Right forelimb (tissue), 1 donor: Measurements from ENCODE around the gene RIN3.

ENCODE experiments used
- DNase-seq: peaks from one replicate; pipeline ENCODE4 v3.0.0-alpha.2; 2018

Gene RIN3, protein sequence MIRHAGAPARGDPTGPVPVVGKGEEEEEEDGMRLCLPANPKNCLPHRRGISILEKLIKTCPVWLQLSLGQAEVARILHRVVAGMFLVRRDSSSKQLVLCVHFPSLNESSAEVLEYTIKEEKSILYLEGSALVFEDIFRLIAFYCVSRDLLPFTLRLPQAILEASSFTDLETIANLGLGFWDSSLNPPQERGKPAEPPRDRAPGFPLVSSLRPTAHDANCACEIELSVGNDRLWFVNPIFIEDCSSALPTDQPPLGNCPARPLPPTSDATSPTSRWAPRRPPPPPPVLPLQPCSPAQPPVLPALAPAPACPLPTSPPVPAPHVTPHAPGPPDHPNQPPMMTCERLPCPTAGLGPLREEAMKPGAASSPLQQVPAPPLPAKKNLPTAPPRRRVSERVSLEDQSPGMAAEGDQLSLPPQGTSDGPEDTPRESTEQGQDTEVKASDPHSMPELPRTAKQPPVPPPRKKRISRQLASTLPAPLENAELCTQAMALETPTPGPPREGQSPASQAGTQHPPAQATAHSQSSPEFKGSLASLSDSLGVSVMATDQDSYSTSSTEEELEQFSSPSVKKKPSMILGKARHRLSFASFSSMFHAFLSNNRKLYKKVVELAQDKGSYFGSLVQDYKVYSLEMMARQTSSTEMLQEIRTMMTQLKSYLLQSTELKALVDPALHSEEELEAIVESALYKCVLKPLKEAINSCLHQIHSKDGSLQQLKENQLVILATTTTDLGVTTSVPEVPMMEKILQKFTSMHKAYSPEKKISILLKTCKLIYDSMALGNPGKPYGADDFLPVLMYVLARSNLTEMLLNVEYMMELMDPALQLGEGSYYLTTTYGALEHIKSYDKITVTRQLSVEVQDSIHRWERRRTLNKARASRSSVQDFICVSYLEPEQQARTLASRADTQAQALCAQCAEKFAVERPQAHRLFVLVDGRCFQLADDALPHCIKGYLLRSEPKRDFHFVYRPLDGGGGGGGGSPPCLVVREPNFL

GRCh38 chr14:92513204-92513965 lies at the start of gene RIN3:
RIN3 (plus strand) TSS chr14:92513781; CDS start chr14:92513933, 152 bp downstream.
- peak; percentile 83 for DNase-seq

DNA sequence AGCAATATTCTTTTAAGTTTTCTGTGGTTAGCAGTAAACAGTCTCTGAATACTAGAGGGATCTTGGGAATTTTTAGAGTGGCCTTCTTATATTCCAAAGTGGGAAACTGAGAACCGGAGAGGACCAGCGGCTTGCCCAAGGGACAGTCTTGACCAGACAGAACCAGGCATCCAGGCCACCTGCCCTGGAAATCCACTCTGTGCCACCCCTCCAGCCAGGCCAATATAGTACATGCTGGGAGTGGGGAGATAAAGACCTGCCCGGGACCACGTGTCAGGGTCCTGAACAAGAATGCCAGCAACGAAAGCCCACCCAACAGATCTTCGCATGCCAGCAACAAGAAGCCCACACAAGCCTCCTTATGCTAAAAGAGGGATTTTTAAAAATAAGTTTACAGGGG lies 49.4 kb upstream of the RIN3 start:
- no peak for DNase-seq

GRCh38 chr14:92464716-92465115 lies 48.9 kb upstream of the RIN3 start:
- peak; percentile 13 for DNase-seq

- no peak for DNase-seq
Observed at GRCh38 chr14:92465353-92466055, 48.1 kb upstream of the RIN3 start.

DNA sequence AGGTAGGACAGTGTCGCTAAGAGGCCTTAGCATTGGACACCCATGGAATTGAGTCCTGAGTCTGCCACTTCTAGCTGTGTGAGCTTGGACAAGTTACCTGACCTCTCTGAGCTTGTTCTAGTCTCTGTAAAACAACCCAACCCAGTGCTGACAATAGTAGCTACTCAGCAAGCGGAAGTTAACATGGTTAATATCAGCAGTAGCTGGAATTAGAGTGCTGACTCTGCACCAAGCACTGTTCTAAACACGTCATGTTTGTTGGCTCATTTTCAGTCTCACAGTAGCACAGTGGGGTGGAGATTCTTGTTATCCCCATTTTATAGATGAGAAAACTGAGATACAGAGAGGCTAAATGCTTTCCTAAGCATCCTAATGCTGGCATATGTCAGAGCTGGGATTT lies 47.5 kb upstream of the RIN3 start:
- DNase-seq: no peak

- no peak for DNase-seq
Observed at GRCh38 chr14:92469515-92469914, 44.1 kb upstream of the RIN3 start.

DNA sequence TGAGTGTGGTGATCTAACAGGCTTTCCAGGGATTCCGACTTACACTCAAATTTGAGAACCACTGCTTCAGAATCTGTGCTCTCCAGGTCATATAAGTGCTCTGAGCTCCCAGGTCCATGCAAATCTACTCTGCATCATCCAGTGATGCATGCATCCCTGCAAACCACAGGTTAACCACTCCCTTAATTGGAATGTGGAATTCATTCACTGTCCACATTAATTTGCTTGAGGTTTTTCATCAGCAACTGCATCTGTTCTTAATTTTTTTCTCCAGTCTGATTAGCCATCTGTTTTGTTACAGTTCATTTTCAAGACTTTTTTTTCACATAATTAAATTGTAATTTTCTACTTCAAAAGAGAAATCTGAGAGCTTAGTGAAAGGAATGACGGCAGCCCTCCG lies 43.4 kb upstream of the RIN3 start:
- DNase-seq: no peak

DNA sequence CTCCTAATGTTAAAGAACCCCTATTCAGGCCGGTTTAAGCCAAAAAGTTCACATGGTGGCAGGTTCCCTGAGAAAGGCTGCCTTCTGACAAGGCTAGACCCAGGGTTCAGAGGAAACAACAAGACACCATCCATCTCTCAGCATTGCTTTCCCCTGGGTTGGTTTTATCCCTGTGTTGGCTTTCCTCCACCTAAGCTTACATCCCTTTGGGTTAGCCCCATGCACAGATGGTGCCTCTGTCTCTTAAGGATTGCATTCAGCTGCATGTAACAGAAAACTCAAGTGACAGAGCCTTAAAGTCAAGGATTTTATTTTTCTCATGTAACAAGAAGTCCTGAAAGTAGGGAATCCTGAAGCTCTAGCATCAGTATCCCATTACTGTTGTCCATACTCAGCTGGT lies 42.8 kb upstream of the RIN3 start:
- DNase-seq: peak; percentile 34

DNA sequence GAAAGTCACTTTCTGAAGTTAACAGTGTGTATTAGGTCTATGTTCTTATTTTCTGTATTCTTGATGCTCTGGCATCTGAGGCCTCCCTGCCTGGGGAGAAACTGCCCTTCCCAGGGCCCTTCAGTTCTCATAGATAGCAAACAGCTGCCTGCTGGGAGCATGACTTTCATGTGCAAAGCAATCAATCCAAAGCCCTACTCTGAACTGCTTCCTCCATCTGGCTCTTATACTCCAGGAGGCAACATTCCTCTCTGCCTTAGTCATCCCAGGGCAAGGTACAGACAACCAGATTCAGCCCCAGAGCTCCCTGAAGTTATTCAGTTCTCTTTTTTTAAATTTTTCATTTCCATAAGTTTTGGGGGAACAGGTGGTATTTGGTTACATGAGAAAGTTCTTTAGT lies 41.7 kb upstream of the RIN3 start:
- DNase-seq: peak; percentile 31

- DNase-seq: peak; percentile 16
Observed at GRCh38 chr14:92472860-92473259, 40.7 kb upstream of the RIN3 start.

DNA sequence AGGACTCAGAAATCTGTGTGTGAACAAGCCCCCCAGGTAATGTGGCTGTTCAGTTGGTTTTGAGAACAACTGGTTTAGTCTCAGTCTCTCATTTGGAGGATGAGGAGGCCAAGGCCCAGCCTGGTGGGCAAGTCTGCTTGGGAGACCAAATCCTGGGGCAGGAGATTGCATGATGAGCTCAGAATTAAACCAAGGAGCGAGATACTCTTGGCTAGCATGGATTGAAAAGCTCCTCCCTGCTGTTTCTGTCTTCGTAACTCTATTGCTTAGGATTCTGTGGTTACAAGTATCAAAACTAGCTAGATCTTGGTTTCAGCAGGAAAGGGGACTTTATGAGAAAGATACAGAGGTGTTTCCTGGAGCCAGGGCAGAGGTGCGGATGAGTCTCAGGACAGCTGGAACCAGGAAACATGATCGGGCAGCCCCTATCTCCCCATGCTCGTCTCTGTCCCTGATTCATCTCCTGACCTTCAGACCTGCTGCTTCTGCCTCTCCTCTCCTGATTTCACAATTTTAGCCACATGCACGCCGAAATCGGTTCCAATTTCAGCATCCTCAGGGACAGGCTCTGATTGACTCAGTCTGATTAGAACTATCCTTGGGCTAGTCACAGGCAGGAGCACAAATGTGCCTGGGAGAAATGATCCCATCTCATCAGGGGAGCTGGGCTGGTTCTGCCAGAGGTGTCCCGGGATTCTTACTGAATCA lies 40.2 kb upstream of the RIN3 start:
- DNase-seq: peak; percentile 28

- DNase-seq: peak; percentile 25
Observed at GRCh38 chr14:92473969-92474535, 39.5 kb upstream of the RIN3 start.

- DNase-seq: peak; percentile 30
Observed at GRCh38 chr14:92475037-92475436, 38.5 kb upstream of the RIN3 start.

DNA sequence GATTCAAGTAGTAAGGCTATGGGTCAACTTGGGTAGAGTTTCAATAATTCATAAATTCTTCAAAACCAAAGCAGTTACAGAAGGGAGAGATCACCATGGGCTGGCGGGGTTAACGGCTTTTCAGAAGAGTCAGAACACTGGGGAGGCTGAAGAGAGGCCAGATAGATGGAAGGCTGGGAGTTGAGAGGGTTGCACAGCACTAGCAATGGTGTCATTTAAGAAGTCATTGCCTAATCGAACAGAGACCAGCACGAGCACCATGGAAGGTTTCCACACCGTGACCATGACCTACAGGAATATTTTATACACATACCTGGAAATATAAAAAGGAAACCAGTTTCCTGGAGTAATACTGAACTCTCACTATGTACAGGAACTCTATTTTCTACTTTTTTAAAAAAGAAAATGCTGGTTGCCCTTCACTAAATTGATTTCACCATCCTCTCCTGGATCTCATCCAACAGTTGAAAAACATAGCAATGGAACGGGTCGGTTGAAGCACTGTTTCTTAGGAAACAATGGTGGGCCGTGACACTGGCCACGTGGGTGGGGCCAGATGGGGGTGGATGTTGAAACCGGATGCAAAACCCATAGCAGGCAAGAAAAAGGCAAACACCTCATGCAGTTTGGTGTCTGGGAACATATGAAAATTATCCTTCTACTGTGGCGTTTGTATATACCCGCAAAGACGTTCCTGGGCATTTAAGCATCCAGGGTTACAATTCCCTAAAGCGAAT lies 38.0 kb upstream of the RIN3 start:
- peak; percentile 33 for DNase-seq

- DNase-seq: peak; percentile 13
Observed at GRCh38 chr14:92480856-92481255, 32.7 kb upstream of the RIN3 start.

DNA sequence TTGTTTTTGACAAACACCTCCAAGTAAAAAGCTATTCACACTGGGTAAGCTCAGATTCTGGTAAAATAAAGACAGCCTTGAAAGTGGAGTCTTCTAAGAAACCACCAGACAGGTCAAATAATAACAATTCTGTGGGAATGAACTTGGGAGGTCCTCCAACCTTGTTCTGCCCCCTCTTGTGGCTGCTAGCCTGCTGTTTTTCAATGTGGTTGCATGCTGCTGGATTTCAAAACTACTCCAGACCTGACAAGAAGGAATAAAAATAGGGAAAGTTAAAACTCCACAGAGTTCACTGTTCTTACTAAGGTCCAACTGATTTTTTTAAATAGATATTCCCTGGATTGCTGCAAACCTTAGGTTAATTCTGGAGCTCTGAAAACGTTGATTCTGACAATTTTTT lies 32.2 kb upstream of the RIN3 start:
- peak; percentile 42 for DNase-seq

DNA sequence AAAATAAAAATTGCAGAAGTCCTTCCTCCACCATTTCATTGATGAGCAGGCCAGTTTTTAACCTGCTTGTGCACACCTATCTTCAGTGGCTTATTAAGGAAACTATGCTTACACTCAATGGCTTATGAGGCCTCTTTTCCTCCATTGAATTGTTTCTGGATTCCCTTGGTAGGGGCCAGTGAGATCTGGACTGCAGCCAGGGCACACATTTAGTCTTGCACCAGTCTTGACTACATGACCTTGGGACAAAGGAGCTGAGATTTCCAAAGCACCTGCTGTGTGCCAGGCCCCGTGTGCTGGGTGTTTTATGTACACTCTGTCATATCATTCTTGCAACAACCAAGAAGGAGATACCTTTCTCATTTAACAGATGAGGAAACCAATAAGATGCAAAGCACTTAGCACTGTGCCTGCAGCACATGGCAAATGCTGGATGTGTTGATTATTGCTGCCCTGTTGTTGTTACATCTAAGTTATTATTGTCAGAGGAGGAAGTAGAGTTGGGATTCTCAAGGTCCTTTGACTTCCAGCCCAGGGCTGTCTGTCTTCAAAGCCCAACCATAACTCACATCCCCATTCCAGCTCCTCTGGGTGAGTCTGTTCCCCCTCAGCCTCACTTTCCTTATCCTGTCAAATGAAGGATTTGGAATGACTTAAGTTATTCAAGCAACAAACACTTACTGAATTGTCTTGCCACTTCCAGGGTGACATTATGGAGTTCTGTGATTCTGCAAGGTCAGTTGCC lies 31.6 kb upstream of the RIN3 start:
- peak; percentile 23 for DNase-seq

DNA sequence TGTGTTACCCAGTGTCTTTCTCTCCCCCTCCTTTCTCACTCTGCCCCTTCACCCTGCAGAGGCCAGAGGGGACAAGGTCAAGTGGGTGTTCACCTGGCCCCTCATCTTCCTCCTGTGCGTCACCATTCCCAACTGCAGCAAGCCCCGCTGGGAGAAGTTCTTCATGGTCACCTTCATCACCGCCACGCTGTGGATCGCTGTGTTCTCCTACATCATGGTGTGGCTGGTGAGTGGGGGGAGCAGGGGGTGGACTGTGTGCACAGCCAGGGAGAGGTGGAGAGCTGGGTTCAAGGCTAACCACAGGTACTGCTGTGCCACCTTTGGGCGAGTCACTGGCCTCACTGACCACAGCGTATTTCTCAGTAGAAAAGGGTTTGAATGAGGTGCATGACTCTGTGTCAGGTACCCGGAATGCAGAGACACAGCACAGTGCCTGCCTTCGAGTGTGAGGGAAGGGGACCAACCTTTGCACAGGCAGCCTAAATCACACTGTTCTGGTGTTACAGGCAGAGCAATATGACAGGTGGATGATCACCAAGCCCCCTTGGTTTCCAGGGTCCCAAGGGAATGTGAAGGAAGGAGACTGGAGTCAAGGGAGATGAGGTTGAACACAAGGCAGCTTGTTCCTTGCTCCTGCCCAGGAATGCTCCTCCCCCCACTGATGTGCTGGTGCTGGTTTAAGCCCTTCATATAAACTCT lies 30.8 kb upstream of the RIN3 start:
- DNase-seq: peak; percentile 22
